Superior temporal gyrus (tissue), 1 donor: ENCODE data around the gene TSC22D4.

Experiments used
- DNase-seq: peaks from one replicate; pipeline ENCODE4 v3.0.0-alpha.2; 2016; ENCODE audit errors: extremely low spot score

Gene TSC22D4

GRCh38 chr7:100492738-100493475 is 13.9 kb upstream of the TSC22D4 start:
- no peak for DNase-seq

GRCh38 chr7:100491192-100491578 is 12.2 kb upstream of the TSC22D4 start:
- DNase-seq: no peak

- DNase-seq: no peak
These were observed 11.6 kb upstream of the TSC22D4 start for GRCh38 chr7:100490483-100491191.

DNA sequence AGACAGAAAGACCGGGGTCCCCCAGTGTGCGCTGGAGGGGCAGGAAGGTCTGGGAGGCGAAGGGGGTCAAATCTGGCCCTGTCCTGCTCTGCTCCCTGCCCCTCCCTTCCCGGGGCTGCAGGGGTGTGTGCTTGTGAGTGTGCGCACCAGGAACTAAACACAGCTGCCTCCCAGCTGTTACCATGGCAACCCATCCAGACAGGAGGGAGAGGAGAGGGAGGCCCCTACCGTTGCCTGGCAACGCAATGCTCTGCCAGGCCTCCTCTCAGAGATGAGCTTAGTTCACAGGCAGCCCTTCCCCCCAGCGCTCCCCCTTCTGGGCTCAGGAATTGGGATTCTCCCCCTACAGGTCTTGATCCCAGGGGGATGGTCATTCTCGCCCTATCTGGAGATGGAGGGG is 10.8 kb upstream of the TSC22D4 start:
- peak; percentile 98 for DNase-seq

DNA sequence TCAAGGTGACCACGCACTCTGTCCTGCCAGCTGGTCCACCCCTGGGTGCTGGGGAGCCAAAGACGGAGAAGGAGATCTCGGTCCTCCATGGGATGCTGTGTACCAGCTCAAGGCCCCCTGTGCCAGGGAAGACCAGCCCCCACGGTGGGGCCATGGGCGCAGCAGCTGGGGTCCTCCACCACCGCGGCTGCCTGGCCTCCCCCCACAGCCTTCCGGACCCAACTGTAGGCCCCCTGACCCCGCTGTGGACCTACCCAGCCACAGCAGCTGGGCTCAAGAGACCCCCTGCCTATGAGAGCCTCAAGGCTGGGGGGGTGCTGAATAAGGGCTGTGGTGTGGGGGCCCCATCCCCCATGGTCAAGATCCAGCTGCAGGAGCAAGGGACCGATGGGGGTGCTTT is 10.1 kb upstream of the TSC22D4 start:
- DNase-seq: no peak

DNA sequence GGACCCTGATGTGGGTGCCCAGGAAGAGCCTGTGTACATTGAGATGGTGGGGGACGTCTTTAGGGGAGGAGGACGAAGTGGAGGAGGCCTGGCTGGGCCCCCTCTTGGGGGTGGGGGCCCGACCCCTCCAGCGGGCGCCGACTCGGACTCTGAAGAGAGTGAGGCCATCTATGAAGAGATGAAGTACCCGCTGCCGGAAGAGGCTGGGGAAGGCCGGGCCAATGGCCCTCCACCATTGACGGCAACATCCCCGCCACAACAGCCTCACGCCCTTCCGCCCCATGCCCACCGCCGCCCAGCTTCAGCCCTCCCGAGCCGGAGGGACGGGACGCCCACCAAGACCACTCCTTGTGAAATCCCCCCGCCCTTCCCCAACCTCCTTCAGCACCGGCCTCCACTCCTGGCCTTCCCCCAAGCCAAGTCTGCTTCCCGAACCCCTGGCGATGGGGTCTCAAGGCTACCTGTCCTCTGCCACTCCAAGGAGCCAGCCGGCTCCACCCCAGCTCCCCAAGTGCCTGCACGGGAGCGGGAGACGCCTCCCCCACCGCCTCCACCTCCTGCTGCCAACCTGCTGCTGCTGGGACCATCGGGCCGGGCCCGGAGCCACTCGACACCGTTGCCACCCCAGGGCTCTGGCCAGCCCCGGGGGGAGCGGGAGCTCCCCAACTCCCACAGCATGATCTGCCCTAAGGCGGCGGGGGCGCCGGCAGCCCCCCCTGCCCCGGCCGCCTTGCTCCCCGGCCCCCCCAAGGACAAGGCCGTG is 9.5 kb upstream of the TSC22D4 start:
- DNase-seq: no peak

DNA sequence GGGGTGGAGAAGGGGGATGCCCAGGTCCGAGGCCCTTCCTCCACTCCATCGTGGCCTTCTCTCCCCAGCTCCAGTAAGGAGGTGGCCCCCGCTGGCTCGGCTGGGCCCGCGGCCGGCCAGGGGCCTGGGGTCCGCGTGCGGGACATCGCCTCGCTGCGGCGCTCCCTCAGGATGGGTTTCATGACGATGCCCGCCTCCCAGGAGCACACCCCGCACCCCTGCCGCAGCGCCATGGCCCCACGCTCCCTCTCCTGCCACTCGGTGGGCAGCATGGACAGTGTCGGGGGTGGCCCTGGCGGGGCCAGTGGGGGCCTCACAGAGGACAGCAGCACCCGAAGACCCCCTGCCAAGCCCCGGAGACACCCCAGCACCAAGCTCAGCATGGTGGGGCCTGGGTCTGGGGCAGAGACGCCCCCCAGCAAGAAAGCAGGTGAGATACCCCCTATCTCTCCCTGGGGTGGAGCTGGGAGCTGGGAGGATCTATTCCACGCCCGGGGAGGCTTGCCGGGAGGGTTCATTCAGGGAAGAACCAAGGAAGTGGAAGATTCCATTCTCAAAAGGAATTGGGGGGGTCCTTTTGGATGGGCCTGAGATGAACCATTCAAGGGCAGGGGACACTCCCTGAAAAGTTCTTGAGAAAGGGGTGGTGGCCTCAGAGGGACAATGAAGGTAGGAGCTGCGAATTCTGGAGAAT is 7.9 kb upstream of the TSC22D4 start:
- peak; percentile 56 for DNase-seq

GRCh38 chr7:100486111-100486636 is 7.2 kb upstream of the TSC22D4 start:
- DNase-seq: no peak

DNA sequence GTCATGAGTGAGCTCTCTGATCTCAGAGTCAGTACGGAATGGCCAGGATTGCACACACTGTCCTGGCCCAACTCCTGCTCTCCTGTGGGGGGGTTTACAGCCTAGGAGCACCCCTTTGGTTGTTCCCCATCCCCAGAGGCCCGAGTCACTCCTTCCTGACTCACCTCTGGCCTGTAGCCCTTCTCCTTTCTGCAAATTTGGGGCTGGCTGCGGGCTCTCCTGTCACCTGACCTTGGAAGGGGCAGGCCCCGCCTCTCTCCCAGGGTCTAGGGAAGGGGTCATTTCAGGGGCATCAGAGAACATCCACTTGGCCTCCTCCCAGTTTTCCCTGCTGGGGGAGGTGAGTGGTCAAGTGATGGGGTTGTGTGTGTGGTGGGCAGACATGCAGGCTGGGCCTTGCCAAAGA is 6.5 kb upstream of the TSC22D4 start:
- DNase-seq: no peak

DNA sequence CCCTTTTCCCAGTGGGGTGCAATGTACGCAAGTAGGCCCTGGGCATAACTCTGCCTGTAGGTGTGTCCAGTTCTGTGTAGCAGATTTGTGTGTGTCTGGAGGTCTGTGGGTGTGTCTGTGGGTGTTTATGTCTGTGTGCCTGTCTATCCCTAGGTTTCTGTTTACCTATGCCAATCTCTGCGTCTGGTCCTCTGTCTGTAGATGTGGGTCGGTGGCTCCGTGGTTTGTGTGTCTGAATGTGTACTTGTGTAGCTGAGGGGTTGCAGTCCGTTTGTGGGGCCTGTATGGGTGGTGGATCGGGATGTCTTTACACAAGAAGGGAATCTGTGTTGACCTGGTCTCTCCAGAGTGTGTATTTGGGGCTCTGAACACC is 5.6 kb upstream of the TSC22D4 start:
- DNase-seq: peak; percentile 24

GRCh38 chr7:100483722-100484672 is 5.0 kb upstream of the TSC22D4 start, which contains the start of gene NYAP1:
TSS of gene NYAP1 (plus strand) at chr7:100483927. CDS start at chr7:100485312, 1,385 bp downstream.
- DNase-seq: peak; percentile 22

DNA sequence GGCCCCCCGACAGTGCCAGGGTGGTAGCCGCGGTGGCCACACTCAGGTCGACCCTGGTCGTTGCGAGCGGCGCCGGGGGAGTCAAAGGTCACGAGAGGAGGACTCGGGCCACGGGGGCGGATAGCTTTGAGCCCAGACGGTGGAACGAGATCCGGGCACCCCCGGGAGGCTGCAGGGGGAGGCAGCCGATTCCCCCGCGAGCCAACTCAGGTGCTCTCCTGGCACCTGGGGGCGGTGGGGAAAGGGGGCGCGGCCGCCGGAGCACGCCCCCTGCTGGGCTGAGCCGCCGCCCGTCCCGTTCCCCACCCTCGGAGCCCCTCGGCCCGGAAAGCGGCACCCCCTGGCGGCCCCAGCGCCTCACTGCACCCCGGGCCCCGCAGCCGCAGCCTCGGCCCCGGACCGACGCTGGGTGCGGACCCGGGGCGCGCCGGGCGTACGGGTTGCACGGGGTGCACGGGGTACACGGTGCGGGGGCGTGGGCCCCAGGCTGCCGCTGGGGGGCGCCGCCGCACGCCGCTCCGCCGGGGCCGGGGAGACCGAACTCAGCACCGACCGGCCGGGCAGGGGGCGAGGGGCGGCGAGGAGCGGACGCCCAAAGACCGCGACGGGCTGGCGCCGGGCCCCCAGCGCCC is 4.2 kb upstream of the TSC22D4 start:
- DNase-seq: peak; percentile 39

- no peak for DNase-seq
These were observed 3.7 kb upstream of the TSC22D4 start for GRCh38 chr7:100482728-100483089.

GRCh38 chr7:100481466-100481865 is 2.5 kb upstream of the TSC22D4 start:
- no peak for DNase-seq

- DNase-seq: no peak
These were observed 1.1 kb downstream of the TSC22D4 start for GRCh38 chr7:100477871-100478267.

- no peak for DNase-seq
These were observed 1.8 kb downstream of the TSC22D4 start for GRCh38 chr7:100476903-100477870.

DNA sequence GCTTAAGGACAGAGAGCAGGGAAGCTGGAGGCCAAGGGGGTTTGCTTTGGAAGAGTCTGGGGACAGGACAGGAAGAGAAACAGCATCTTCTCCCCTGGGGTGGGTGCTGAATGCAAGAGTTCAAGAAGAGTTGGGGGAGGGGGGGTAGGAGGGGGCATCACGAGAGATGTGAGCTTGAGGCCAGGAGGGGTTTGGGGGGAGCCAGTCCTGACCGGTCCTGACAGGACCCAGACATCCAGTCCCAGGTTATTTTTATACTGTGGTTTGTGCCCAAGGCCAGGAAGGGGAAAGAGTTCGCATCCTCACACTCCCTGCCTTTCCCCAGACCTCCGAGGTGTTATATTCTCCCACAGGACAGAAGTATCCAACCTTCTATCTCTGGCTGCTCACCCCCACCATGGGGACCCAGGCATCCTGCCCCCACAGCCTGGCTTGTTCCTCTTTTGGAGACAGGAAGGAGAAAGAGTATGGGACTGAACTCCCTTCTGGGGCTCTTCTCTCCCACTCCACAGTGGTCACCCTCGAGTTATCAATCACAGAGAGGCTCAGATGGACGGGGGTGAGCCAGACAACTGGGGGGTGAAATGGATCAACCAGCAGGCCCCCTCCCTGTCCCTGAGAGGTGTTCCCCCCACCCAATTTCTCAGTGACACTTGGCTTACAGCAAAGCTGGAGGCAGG is 2.8 kb downstream of the TSC22D4 start:
- DNase-seq: no peak

- no peak for DNase-seq
These were observed 3.5 kb downstream of the TSC22D4 start for GRCh38 chr7:100475549-100475948.
